ENCODE results near the gene TULP4. TPM values are rescaled to one million over a fixed set of nuclear protein-coding genes. Genes with fewer than 3 reads are reported as not detected.
"Not testable (repeated sequence)": the region's sequence is repeated elsewhere in the genome, so short reads cannot be mapped to it uniquely, and the experiment has no call there.

The TULP4 gene
- total RNA-seq, 1 donor from 2014 or later: 18.5 TPM

- Histone ChIP-seq H3K27me3 (no peaks in the 10 kb centered on the region), H3K9me3 (peaks cover 0 to 6% of the 10 kb centered on the region in 2 donors), H3K36me3 (no peaks in the 10 kb centered on the region), H3K4me1 (no peaks in the 10 kb centered on the region), H3K4me3 (no peak overlapping the region), H3K27ac (no peak overlapping the region)
- no peak for DNase-seq (ENCODE audit: low spot score in 2 of 2)
- TF ChIP-seq CTCF (IDR thresholded peaks at IDR 0.05): no peak
- intact Hi-C loops (cut with DNase I): no loop called here
Observed at GRCh38 chr6:158334534-158334933, 22.3 kb downstream of the TULP4 start.

- Histone ChIP-seq H3K27ac (no peak overlapping the region), H3K36me3 (no peaks in the 10 kb centered on the region), H3K9me3 (peaks cover 0 to 5% of the 10 kb centered on the region in 2 donors), H3K27me3 (no peaks in the 10 kb centered on the region), H3K4me3 (no peak overlapping the region), H3K4me1 (no peaks in the 10 kb centered on the region)
- intact Hi-C loops (cut with DNase I): no loop called here
- no peak for TF ChIP-seq CTCF (IDR thresholded peaks at IDR 0.05)
- no peak for DNase-seq (ENCODE audit: low spot score in 2 of 2)
Observed at GRCh38 chr6:158337332-158337731, 25.1 kb downstream of the TULP4 start.

- H3K4me3 ChIP-seq: no peak overlapping the region
- no peak overlapping the region for H3K27ac ChIP-seq
- H3K9me3 ChIP-seq: no peaks in the 10 kb centered on the region
- H3K36me3 ChIP-seq: no peaks in the 10 kb centered on the region
- H3K27me3 ChIP-seq: no peaks in the 10 kb centered on the region
- H3K4me1 ChIP-seq: no peaks in the 10 kb centered on the region
- no peak for DNase-seq (ENCODE audit: low spot score in 2 of 2)
- TF ChIP-seq CTCF (IDR thresholded peaks at IDR 0.05): no peak
- intact Hi-C loops (cut with DNase I): no loop called here
Observed at GRCh38 chr6:158338311-158339112, 26.2 kb downstream of the TULP4 start.

GRCh38 chr6:158339197-158339596, 26.9 kb downstream of the TULP4 start:
- intact Hi-C loops (cut with DNase I): not testable (repeated sequence)

GRCh38 chr6:158340252-158340651, 28.0 kb downstream of the TULP4 start:
- H3K27me3 ChIP-seq: no peaks in the 10 kb centered on the region
- no peak overlapping the region for H3K27ac ChIP-seq
- intact Hi-C loops (cut with DNase I): no loop called here
- peaks cover 0 to 3% of the 10 kb centered on the region in 2 donors for H3K9me3 ChIP-seq
- no peak for TF ChIP-seq CTCF (IDR thresholded peaks at IDR 0.05)
- no peak for DNase-seq (ENCODE audit: low spot score in 2 of 2)
- H3K36me3 ChIP-seq: no peaks in the 10 kb centered on the region
- no peaks in the 10 kb centered on the region for H3K4me1 ChIP-seq
- H3K4me3 ChIP-seq: no peak overlapping the region

More at GRCh38 chr6:158339197-158339596, 26.9 kb downstream of the TULP4 start:
- H3K9me3 ChIP-seq; H3K36me3 ChIP-seq; H3K4me1 ChIP-seq; H3K27ac ChIP-seq; H3K27me3 ChIP-seq; DNase-seq (ENCODE audit: low spot score in 2 of 2); H3K4me3 ChIP-seq: not testable (repeated sequence)

GRCh38 chr6:158344534-158344933, 32.3 kb downstream of the TULP4 start:
- intact Hi-C loops (cut with DNase I): no loop called here
- H3K4me3 ChIP-seq: no peak overlapping the region
- H3K27ac ChIP-seq: no peak overlapping the region
- no peaks in the 10 kb centered on the region for H3K27me3 ChIP-seq
- DNase-seq (ENCODE audit: low spot score in 2 of 2): no peak
- no peak for TF ChIP-seq CTCF (IDR thresholded peaks at IDR 0.05)
- no peaks in the 10 kb centered on the region for H3K36me3 ChIP-seq
- H3K9me3 ChIP-seq: peaks cover 0 to 8% of the 10 kb centered on the region in 2 donors
- H3K4me1 ChIP-seq: no peaks in the 10 kb centered on the region

- DNase-seq (ENCODE audit: low spot score in 2 of 2); H3K9me3 ChIP-seq; H3K4me3 ChIP-seq; H3K27me3 ChIP-seq; intact Hi-C loops (cut with DNase I); H3K27ac ChIP-seq; H3K36me3 ChIP-seq; H3K4me1 ChIP-seq: not testable (repeated sequence)
Observed at GRCh38 chr6:158345444-158345843, 33.2 kb downstream of the TULP4 start.
